HepG2 (cell line): ENCODE results near the gene NEAT1. TPM values are rescaled to one million over a fixed set of nuclear protein-coding genes. Genes with fewer than 3 reads are reported as not detected.

Experiments used
- AGO1 ChIP-seq: fragments of 200-400 bp; formaldehyde crosslinking; IDR thresholded peaks from 2 replicates; pipeline ENCODE4 v1.6.1; 2017; ENCODE audit warnings: mild to moderate bottlenecking, low read depth, low read length, moderate library complexity; ENCODE audit not compliant: poor library complexity, severe bottlenecking
- ARNT2 ChIP-seq: sonication (generic); formaldehyde crosslinking; IDR thresholded peaks from 2 replicates; pipeline ENCODE4 v1.8.0; 2022; ENCODE audit warnings: mild to moderate bottlenecking, low read depth, missing genetic modification reagents, moderate library complexity
- FOXM1 ChIP-seq: sonication (generic); formaldehyde crosslinking; IDR thresholded peaks from 2 replicates; pipeline ENCODE4 v1.5.0; 2020; ENCODE audit warnings: missing genetic modification reagents
- HNRNPH1 ChIP-seq: fragments of 200-400 bp; formaldehyde crosslinking; optimal IDR thresholded peaks from 2 replicates; pipeline ENCODE3; 2017; ENCODE audit warnings: mild to moderate bottlenecking, low read depth, low read length
- KDM1A ChIP-seq: IDR thresholded peaks from 2 replicates; pipeline ENCODE4 v1.6.1; 2016; ENCODE audit warnings: missing compliant biosample characterization
- MAFG ChIP-seq: sonication (generic); formaldehyde crosslinking; IDR thresholded peaks from 2 replicates; pipeline ENCODE4 v1.5.1; 2020; ENCODE audit warnings: mild to moderate bottlenecking, missing genetic modification reagents
- NCOA5 ChIP-seq: sonication (generic); formaldehyde crosslinking; IDR thresholded peaks from 2 replicates; pipeline ENCODE4 v1.4.0; 2020; ENCODE audit warnings: missing genetic modification reagents
- NFE2L1 ChIP-seq: sonication (generic); formaldehyde crosslinking; IDR thresholded peaks from 2 replicates; pipeline ENCODE4 v1.4.0; 2020; ENCODE audit warnings: missing genetic modification reagents, mild to moderate bottlenecking, borderline replicate concordance
- NFRKB ChIP-seq: fragments of 450-650 bp; IDR thresholded peaks from 2 replicates; pipeline ENCODE4 v1.6.1; 2017
- PAX8 ChIP-seq: sonication (generic); formaldehyde crosslinking; IDR thresholded peaks from 2 replicates; pipeline ENCODE4 v1.8.0; 2022; ENCODE audit warnings: mild to moderate bottlenecking, missing genetic modification reagents, borderline replicate concordance
- YEATS4 ChIP-seq: sonication (generic); formaldehyde crosslinking; IDR thresholded peaks from 2 replicates; pipeline ENCODE4 v1.4.0; 2020; ENCODE audit warnings: missing genetic modification reagents, borderline replicate concordance
- ZEB1 ChIP-seq: IDR thresholded peaks from 2 replicates; pipeline ENCODE4 v1.6.1; 2012; ENCODE audit warnings: mild to moderate bottlenecking, low read depth, inconsistent platforms; ENCODE audit not compliant: insufficient replicate concordance
- ZNF296 ChIP-seq: sonication (generic); formaldehyde crosslinking; conservative IDR thresholded peaks from 2 replicates; pipeline ENCODE4 v1.5.0; 2020; ENCODE audit warnings: mild to moderate bottlenecking, missing genetic modification reagents
- ZNF317 ChIP-seq: sonication (generic); formaldehyde crosslinking; IDR thresholded peaks from 2 replicates; pipeline ENCODE4 v1.5.0; 2020; ENCODE audit warnings: mild to moderate bottlenecking, missing genetic modification reagents
- ZNF33A ChIP-seq: sonication (generic); formaldehyde crosslinking; IDR thresholded peaks from 2 replicates; pipeline ENCODE4 v1.5.1; 2020; ENCODE audit warnings: missing genetic modification reagents, mild to moderate bottlenecking, moderate library complexity, borderline replicate concordance
- ZNF577 ChIP-seq: sonication (generic); formaldehyde crosslinking; IDR thresholded peaks from 2 replicates; pipeline ENCODE4 v1.4.0; 2020; ENCODE audit warnings: mild to moderate bottlenecking, low read depth, missing genetic modification reagents, borderline replicate concordance
- ZNF607 ChIP-seq: sonication (generic); formaldehyde crosslinking; IDR thresholded peaks from 2 replicates; pipeline ENCODE4 v1.5.1; 2020; ENCODE audit warnings: missing genetic modification reagents, mild to moderate bottlenecking, borderline replicate concordance
- ZNF7 ChIP-seq: IDR thresholded peaks from 2 replicates; pipeline ENCODE4 v1.6.1; 2016; ENCODE audit warnings: missing biosample characterization, missing genetic modification reagents
- ZNF724P ChIP-seq: sonication (generic); formaldehyde crosslinking; IDR thresholded peaks from 2 replicates; pipeline ENCODE4 v1.8.0; 2022; ENCODE audit warnings: missing genetic modification reagents, borderline replicate concordance
- ZNF747 ChIP-seq: sonication (generic); formaldehyde crosslinking; IDR thresholded peaks from 2 replicates; pipeline ENCODE4 v1.8.1; 2023; ENCODE audit warnings: missing genetic modification reagents, mild to moderate bottlenecking, borderline replicate concordance
- ZNF790 ChIP-seq: sonication (generic); formaldehyde crosslinking; IDR thresholded peaks from 2 replicates; pipeline ENCODE4 v1.8.0; 2022; ENCODE audit warnings: missing genetic modification reagents, mild to moderate bottlenecking, borderline replicate concordance
- ZNF792 ChIP-seq: IDR thresholded peaks from 2 replicates; pipeline ENCODE4 v1.6.1; 2016
- polyA plus RNA-seq, 8 experiments: library from polyadenylated mRNA; depleted of rRNA in 3 of 8; stranded (reverse) in 7 of 8; unstranded in 1 of 8; fragments of >200 nt; fragmentation: Illumina TruSeq in 4 of 8; extraction: Trizol in 4 of 8; gene quantifications; 2 replicates each; pipeline versions ENCODE4 v1.2.1 to v1.2.3, GENCODE V29; 2011 to 2016; ENCODE audit warnings: low read depth in 4 of 8, missing spikeins in 1 of 8, mixed read lengths in 1 of 8; ENCODE audit not compliant: insufficient read depth in 1 of 8
- total RNA-seq, 5 experiments: library from RNA; depleted of rRNA; stranded (reverse); fragments of >200 nt; fragmentation: Illumina TruSeq; extraction: Trizol; gene quantifications; 2 replicates each; pipeline ENCODE4 v1.2.3, GENCODE V29; 2016; ENCODE audit warnings: low read depth in 1 of 5
- TF ChIP-seq, protein P1 (sequence below): sonication (generic); formaldehyde crosslinking; IDR thresholded peaks from 2 replicates; pipeline ENCODE4 v1.4.0; 2020; ENCODE audit warnings: low read depth, mild to moderate bottlenecking, missing genetic modification reagents
- TF ChIP-seq, protein P2 (sequence below): sonication (generic); formaldehyde crosslinking; conservative IDR thresholded peaks from 2 replicates; pipeline ENCODE4 v1.5.0; 2020; ENCODE audit warnings: missing genetic modification reagents
- TF ChIP-seq, protein P3 (sequence below): fragments of 450-650 bp; IDR thresholded peaks from 2 replicates; pipeline ENCODE4 v1.6.1; 2016
- TF ChIP-seq, protein P4 (sequence below): sonication (generic); formaldehyde crosslinking; IDR thresholded peaks from 2 replicates; pipeline ENCODE4 v1.5.1; 2020; ENCODE audit warnings: missing genetic modification reagents, mild to moderate bottlenecking, borderline replicate concordance

Gene NEAT1
- total and polyA plus RNA-seq, 2 of the 13 experiments (the other 11 are each of a cell fraction or from before 2014, with no cell fraction given) = 20.5 to 41.2 TPM

DNA sequence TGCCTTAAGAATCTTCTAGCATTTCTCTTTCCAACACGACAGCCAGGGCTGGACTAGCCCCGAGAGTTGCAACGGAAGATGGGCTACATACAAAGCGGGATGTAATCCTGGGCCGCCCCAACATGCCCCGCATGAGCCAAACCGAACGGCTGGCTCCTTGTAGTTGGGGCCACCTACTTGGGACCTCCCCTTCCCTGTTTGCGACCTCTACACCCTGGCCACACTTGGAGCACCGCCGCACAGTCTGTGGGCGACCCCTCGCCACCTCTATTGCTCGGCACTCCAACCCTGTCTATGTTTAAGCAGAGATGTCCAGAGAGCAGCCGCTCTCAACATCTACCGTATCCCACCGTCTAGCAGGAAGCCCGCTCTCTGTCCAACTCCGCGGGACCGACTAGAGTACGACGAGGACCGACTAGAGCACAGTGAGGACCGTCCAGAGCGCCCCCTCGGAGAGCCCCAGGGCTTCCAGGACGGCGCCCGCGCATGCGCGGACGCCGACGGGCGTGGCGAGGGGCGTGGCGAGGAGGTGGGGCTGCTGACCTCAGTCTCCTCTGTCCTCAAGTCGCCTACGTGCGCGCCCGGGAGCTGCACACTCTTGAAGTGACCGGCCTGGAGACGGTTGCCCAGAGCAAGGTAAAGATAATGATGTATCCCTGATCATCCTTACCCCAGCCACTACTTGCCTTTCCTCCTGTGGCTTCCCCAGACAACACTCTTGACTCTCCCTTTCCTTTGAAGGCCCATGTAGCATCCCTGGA lies 32.3 kb downstream of the NEAT1 start (continued):
- TF ChIP-seq ZNF317 (CRISPR knock-in tag) = peak; percentile 24; the same call in 1 of the 2 replicates
- TF ChIP-seq NFRKB = no peak
- TF ChIP-seq ZNF33A (CRISPR knock-in tag) = no peak
- TF ChIP-seq, protein P1, sequence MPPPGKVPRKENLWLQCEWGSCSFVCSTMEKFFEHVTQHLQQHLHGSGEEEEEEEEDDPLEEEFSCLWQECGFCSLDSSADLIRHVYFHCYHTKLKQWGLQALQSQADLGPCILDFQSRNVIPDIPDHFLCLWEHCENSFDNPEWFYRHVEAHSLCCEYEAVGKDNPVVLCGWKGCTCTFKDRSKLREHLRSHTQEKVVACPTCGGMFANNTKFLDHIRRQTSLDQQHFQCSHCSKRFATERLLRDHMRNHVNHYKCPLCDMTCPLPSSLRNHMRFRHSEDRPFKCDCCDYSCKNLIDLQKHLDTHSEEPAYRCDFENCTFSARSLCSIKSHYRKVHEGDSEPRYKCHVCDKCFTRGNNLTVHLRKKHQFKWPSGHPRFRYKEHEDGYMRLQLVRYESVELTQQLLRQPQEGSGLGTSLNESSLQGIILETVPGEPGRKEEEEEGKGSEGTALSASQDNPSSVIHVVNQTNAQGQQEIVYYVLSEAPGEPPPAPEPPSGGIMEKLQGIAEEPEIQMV = no peak
- TF ChIP-seq ZNF296 = no peak
- TF ChIP-seq MAFG (CRISPR knock-in tag) = no peak
- TF ChIP-seq ZNF790 = no peak
- TF ChIP-seq, protein P2, sequence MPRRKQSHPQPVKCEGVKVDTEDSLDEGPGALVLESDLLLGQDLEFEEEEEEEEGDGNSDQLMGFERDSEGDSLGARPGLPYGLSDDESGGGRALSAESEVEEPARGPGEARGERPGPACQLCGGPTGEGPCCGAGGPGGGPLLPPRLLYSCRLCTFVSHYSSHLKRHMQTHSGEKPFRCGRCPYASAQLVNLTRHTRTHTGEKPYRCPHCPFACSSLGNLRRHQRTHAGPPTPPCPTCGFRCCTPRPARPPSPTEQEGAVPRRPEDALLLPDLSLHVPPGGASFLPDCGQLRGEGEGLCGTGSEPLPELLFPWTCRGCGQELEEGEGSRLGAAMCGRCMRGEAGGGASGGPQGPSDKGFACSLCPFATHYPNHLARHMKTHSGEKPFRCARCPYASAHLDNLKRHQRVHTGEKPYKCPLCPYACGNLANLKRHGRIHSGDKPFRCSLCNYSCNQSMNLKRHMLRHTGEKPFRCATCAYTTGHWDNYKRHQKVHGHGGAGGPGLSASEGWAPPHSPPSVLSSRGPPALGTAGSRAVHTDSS (CRISPR knock-in tag) = no peak
- TF ChIP-seq KDM1A (CRISPR knock-in tag) = no peak
- TF ChIP-seq, protein P3, sequence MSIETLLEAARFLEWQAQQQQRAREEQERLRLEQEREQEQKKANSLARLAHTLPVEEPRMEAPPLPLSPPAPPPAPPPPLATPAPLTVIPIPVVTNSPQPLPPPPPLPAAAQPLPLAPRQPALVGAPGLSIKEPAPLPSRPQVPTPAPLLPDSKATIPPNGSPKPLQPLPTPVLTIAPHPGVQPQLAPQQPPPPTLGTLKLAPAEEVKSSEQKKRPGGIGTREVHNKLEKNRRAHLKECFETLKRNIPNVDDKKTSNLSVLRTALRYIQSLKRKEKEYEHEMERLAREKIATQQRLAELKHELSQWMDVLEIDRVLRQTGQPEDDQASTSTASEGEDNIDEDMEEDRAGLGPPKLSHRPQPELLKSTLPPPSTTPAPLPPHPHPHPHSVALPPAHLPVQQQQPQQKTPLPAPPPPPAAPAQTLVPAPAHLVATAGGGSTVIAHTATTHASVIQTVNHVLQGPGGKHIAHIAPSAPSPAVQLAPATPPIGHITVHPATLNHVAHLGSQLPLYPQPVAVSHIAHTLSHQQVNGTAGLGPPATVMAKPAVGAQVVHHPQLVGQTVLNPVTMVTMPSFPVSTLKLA = no peak
- TF ChIP-seq, protein P4, sequence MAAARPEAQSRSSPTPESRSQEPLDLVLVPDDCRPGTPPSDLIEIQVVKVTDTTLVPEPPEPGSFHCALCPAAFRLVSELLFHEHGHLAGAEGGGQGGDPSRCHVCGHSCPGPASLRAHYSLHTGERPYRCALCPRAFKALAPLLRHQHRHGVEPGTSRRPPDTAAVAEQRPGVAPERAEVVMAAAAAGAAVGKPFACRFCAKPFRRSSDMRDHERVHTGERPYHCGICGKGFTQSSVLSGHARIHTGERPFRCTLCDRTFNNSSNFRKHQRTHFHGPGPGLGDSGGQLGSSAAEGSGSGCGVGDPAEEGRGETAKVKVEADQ (CRISPR knock-in tag) = no peak
- no peak for TF ChIP-seq YEATS4 (CRISPR knock-in tag)
- no peak for TF ChIP-seq ZNF7 (CRISPR knock-in tag)
- no peak for TF ChIP-seq ZNF577 (CRISPR knock-in tag)
- TF ChIP-seq NFE2L1 (CRISPR knock-in tag) = no peak
- no peak for TF ChIP-seq PAX8 (CRISPR knock-in tag)
- TF ChIP-seq FOXM1 (CRISPR knock-in tag) = no peak
- no peak for TF ChIP-seq AGO1
- TF ChIP-seq ZNF724P = no peak
- no peak for TF ChIP-seq HNRNPH1
- no peak for TF ChIP-seq ZNF747 (CRISPR knock-in tag)
- TF ChIP-seq ARNT2 (CRISPR knock-in tag) = 0 out of 2 replicates have a peak, but pooled peaks have one; percentile 47
- TF ChIP-seq ZEB1 = no peak
- TF ChIP-seq NCOA5 (CRISPR knock-in tag) = no peak
- no peak for TF ChIP-seq ZNF792 (CRISPR knock-in tag)
- no peak for TF ChIP-seq ZNF607 (CRISPR knock-in tag)
